ENCODE measurements around the gene EID1.

The EID1 gene

DNA sequence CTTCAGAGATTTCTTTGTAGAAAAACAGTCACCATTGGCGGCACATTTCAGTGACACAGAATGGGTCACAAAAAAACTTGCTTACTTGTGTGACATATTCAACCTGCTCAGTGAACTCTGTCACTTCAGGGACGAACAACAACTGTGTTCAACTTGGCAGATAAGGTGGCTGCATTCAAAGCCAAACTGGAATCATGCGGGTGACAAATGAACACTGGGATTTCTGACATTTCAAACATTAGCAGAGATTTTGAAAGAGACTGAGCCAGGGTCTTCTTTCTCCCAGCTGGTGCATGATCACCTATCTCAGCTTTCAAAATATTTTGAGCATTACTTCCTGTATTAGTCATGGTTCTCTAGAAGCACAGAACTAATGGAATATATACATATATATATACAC lies 1.9 kb upstream of the EID1 start:
- TF ChIP-seq, protein P1, sequence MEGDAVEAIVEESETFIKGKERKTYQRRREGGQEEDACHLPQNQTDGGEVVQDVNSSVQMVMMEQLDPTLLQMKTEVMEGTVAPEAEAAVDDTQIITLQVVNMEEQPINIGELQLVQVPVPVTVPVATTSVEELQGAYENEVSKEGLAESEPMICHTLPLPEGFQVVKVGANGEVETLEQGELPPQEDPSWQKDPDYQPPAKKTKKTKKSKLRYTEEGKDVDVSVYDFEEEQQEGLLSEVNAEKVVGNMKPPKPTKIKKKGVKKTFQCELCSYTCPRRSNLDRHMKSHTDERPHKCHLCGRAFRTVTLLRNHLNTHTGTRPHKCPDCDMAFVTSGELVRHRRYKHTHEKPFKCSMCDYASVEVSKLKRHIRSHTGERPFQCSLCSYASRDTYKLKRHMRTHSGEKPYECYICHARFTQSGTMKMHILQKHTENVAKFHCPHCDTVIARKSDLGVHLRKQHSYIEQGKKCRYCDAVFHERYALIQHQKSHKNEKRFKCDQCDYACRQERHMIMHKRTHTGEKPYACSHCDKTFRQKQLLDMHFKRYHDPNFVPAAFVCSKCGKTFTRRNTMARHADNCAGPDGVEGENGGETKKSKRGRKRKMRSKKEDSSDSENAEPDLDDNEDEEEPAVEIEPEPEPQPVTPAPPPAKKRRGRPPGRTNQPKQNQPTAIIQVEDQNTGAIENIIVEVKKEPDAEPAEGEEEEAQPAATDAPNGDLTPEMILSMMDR (IDR thresholded peaks at IDR 0.05; ENCODE audit: borderline replicate concordance, control extremely low read depth, extremely low read depth, insufficient read depth, missing control alignments), result no peak
- no peak for DNase-seq (ENCODE audit: low spot score)
- in situ Hi-C loops (cut with MboI; ENCODE audit: low sequenced_read_pairs, unreplicated experiment), result no loop called here

DNA sequence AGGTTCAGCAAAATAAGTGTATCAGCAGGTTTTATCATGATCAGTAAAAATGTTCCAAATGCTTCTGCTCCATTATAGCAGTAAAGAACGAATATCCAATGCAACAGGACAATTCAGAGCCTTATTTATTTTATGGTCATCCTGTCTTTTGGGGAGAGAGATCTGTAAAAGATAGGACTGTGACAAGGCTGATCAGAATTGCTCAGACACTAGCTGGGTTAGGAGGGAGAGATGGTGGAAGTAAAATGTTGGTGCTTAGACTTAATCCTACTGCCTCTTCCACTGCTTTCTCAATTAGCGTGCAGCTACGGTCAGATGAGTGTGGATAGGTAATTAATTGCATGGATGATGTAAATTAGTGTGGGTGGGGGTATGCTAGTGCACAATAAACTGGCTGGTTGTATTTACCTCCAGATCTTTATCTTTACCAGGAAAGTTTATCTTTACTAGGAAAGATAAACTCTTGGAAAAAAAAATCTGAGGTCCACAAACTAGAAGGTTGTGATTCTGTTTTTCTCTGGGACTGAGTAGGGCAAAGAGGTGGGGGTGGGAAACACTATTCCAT lies 2.2 kb downstream of the EID1 start:
- TF ChIP-seq, protein P1 (IDR thresholded peaks at IDR 0.05; ENCODE audit: borderline replicate concordance, control extremely low read depth, extremely low read depth, insufficient read depth, missing control alignments), result no peak
- no peak for DNase-seq (ENCODE audit: low spot score)
- in situ Hi-C loops (cut with MboI; ENCODE audit: low sequenced_read_pairs, unreplicated experiment), result no loop called here

DNA sequence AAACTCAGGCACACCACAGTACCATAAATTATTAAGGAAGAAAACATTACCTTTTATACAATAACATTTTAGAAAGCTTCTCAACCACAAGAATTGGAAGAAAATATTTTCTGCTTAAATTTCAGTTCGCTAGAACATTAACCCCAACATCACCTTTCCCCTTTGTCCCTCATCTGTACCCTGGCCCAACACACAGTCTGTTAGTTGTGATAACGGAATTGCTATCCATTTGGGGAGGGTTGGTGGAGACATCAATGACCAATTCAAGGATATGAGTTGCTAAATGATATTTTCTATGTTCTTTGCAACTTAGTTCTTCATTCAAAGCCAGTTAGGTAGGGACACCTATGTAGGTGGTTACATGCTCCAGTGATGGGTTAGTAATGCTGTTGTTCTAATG lies 5.8 kb downstream of the EID1 start:
- DNase-seq (ENCODE audit: low spot score), result no peak
- in situ Hi-C loops (cut with MboI; ENCODE audit: low sequenced_read_pairs, unreplicated experiment), result no loop called here
- TF ChIP-seq, protein P1 (IDR thresholded peaks at IDR 0.05; ENCODE audit: borderline replicate concordance, control extremely low read depth, extremely low read depth, insufficient read depth, missing control alignments), result no peak

DNA sequence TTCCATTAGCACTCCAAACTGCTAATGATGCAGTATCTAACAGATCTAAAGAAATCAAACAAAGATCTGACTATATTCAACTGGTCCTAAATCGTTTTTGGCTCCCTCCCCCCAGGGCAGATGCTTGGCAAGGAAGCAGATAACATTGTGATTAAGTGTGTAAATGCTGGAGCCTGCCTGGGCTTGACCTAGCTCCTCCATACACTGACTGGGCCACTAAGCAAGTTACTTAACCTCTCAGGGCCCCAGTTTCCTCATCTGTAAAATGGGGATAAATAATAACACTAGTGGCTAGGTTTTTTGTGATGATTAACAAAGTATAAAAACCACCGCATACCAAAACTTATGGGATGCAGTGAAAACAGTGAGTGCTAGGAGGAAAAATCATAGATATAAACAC lies 9.2 kb downstream of the EID1 start:
- in situ Hi-C loops (cut with MboI; ENCODE audit: low sequenced_read_pairs, unreplicated experiment), result no loop called here
- DNase-seq (ENCODE audit: low spot score), result no peak
- TF ChIP-seq, protein P1 (IDR thresholded peaks at IDR 0.05; ENCODE audit: borderline replicate concordance, control extremely low read depth, extremely low read depth, insufficient read depth, missing control alignments), result no peak

DNA sequence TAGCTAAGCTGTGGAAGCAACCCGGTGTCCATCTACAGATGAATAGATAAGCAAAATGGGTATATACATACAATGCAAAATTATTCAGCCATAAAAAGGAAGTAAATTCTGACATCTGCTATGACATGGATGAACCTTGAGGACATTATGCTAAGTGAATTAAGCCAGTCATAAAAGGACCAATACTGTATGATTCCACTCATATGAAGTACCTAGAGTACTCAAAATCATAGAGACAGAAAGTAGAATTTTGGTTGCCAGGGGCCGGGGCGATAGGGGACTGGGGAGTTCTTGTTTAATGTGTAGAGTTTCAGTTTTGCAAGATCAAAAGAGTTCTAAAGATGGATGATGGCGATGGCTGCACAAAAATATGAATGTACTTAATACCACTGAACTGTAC lies 10.3 kb downstream of the EID1 start:
- TF ChIP-seq, protein P1 (IDR thresholded peaks at IDR 0.05; ENCODE audit: borderline replicate concordance, control extremely low read depth, extremely low read depth, insufficient read depth, missing control alignments), result no peak
- DNase-seq (ENCODE audit: low spot score), result no peak
- in situ Hi-C loops (cut with MboI; ENCODE audit: low sequenced_read_pairs, unreplicated experiment), result no loop called here

DNA sequence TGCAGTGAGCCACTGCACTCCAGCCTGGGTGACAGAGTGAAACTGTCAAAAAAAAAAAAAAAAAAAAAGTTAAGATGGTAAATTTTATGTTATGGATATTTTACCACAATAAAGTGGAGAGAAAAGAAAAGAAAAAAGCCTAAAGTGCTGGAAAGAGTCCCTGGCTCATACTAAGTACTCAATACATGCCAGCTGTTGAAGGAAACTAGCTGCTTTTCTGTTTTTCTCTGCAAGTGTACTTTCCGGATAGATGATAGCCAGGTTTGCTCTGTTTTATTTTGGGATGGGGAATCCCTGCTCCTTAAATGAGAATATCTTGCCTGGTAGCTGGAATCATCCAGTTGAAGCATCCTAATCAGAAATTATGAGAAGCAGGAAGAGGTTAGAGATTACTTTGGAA lies 10.9 kb downstream of the EID1 start:
- in situ Hi-C loops (cut with MboI; ENCODE audit: low sequenced_read_pairs, unreplicated experiment), result no loop called here
- DNase-seq (ENCODE audit: low spot score), result no peak
- TF ChIP-seq, protein P1 (IDR thresholded peaks at IDR 0.05; ENCODE audit: borderline replicate concordance, control extremely low read depth, extremely low read depth, insufficient read depth, missing control alignments), result no peak

DNA sequence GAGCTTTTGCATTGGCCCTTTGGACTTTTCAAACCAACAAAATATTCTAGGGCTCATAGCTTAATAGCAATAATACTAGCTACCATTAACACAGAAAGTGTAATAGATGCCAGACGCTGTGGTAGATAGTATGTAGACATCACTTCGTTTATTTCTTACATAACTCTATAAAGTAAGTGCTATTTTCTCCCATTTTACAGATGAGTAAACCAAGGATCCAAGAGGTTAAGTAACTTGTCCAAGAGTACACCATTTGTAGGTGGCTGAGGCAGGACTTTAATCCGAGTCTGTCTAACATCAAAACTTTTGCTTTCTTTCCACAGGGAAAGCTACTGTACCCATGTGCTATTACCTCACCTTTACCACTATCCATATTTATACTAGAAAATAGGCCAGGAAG lies 12.0 kb downstream of the EID1 start:
- no peak for DNase-seq (ENCODE audit: low spot score)
- in situ Hi-C loops (cut with MboI; ENCODE audit: low sequenced_read_pairs, unreplicated experiment), result no loop called here
- TF ChIP-seq, protein P1 (IDR thresholded peaks at IDR 0.05; ENCODE audit: borderline replicate concordance, control extremely low read depth, extremely low read depth, insufficient read depth, missing control alignments), result no peak
